ENCODE data around the gene ADCY9. TPM values are rescaled to one million over a fixed set of nuclear protein-coding genes. Genes with fewer than 3 reads are reported as not detected.

Gene ADCY9
- total RNA-seq, 1 donor from 2014 or later = 9.6 TPM

- intact Hi-C loops (cut with micrococcal nuclease) = no loop called here
- Mint-ChIP-seq H3K36me3 (ENCODE audit: low read depth) (peaks cover 3% of the 10 kb centered on the region), H3K9me3 (peaks cover 3% of the 10 kb centered on the region), H3K4me3 (no peak overlapping the region), H3K27me3 (peaks cover 4% of the 10 kb centered on the region), H3K4me1 (peaks cover 29% of the 10 kb centered on the region), H3K27ac (no peak overlapping the region)
- no peak for DNase-seq
Observed at GRCh38 chr16:4138713-4139112, 22.5 kb upstream of the ADCY9 start.

GRCh38 chr16:4137438-4137837, 21.2 kb upstream of the ADCY9 start:
- Mint-ChIP-seq H3K27ac (no peak overlapping the region), H3K4me3 (no peak overlapping the region), H3K27me3 (peaks cover 4% of the 10 kb centered on the region), H3K4me1 (peaks cover 23% of the 10 kb centered on the region), H3K9me3 (peaks cover 3% of the 10 kb centered on the region), H3K36me3 (ENCODE audit: low read depth) (peaks cover 3% of the 10 kb centered on the region)
- no peak for DNase-seq
- intact Hi-C loops (cut with micrococcal nuclease) = no loop called here

DNA sequence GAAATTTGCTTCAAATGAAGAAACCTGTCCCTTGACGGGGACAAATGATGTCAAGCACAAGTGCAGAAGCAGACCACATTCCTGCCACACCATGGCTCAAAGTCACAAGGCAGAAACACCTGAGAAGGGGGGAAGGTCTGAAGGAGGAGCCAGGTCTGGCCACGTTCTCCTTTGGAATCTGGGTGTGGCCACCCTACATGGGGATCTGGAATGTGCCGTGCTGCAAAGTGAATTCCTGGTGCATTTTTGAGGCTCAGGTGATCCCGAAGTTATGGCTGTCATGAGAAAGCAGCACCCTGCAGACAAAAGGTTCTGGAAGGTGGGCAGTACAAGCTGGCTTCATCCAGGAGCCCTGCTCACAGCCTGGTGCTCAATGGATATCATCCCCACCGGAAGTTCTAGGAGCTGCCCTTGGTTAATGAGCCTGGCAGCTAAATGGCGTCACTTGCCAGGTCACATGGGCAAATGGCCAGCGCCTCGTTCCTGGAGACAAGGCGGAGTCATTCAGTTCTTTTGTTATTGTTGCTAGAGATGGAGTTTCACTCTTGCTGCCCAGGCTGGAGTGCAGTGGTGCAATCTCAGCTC, 20.1 kb upstream of the ADCY9 start:
- no peak overlapping the region for H3K27ac Mint-ChIP-seq

GRCh38 chr16:4135537-4135936, 19.3 kb upstream of the ADCY9 start:
- DNase-seq = no peak
- Mint-ChIP-seq H3K4me1 (peaks cover 13% of the 10 kb centered on the region), H3K4me3 (no peak overlapping the region), H3K27me3 (peaks cover 7% of the 10 kb centered on the region), H3K36me3 (ENCODE audit: low read depth) (peaks cover 3% of the 10 kb centered on the region), H3K9me3 (no peaks in the 10 kb centered on the region), H3K27ac (no peak overlapping the region)
- intact Hi-C loops (cut with micrococcal nuclease) = no loop called here

More for the DNA sequence above, 20.1 kb upstream of the ADCY9 start:
- peaks cover under 1% of the 10 kb centered on the region for H3K9me3 Mint-ChIP-seq
- H3K27me3 Mint-ChIP-seq = peaks cover 5% of the 10 kb centered on the region
- peaks cover 3% of the 10 kb centered on the region for H3K36me3 Mint-ChIP-seq (ENCODE audit: low read depth)
- H3K4me3 Mint-ChIP-seq = no peak overlapping the region
- intact Hi-C loops (cut with micrococcal nuclease) = no loop called here
- H3K4me1 Mint-ChIP-seq = peaks cover 16% of the 10 kb centered on the region
- DNase-seq = no peak

GRCh38 chr16:4133897-4134372, 17.7 kb upstream of the ADCY9 start:
- H3K27me3 Mint-ChIP-seq = peaks cover 9% of the 10 kb centered on the region
- H3K36me3 Mint-ChIP-seq (ENCODE audit: low read depth) = no peaks in the 10 kb centered on the region
- no peaks in the 10 kb centered on the region for H3K9me3 Mint-ChIP-seq
- H3K4me1 Mint-ChIP-seq = peaks cover 6% of the 10 kb centered on the region
- intact Hi-C loops (cut with micrococcal nuclease) = no loop called here
- H3K27ac Mint-ChIP-seq = no peak overlapping the region
- no peak overlapping the region for H3K4me3 Mint-ChIP-seq
- DNase-seq = no peak

GRCh38 chr16:4131621-4132020, 15.4 kb upstream of the ADCY9 start:
- H3K4me1 Mint-ChIP-seq = no peaks in the 10 kb centered on the region
- no peak overlapping the region for H3K27ac Mint-ChIP-seq
- DNase-seq = no peak
- H3K36me3 Mint-ChIP-seq (ENCODE audit: low read depth) = no peaks in the 10 kb centered on the region
- peaks cover 7% of the 10 kb centered on the region for H3K27me3 Mint-ChIP-seq
- intact Hi-C loops (cut with micrococcal nuclease) = no loop called here
- no peaks in the 10 kb centered on the region for H3K9me3 Mint-ChIP-seq
- no peak overlapping the region for H3K4me3 Mint-ChIP-seq

- H3K4me3 Mint-ChIP-seq = no peak overlapping the region
- intact Hi-C loops (cut with micrococcal nuclease) = no loop called here
- H3K27ac Mint-ChIP-seq = no peak overlapping the region
- H3K27me3 Mint-ChIP-seq = peaks cover 21% of the 10 kb centered on the region
- no peaks in the 10 kb centered on the region for H3K36me3 Mint-ChIP-seq (ENCODE audit: low read depth)
- H3K4me1 Mint-ChIP-seq = no peaks in the 10 kb centered on the region
- DNase-seq = no peak
- no peaks in the 10 kb centered on the region for H3K9me3 Mint-ChIP-seq
Observed at GRCh38 chr16:4124535-4125294, 8.5 kb upstream of the ADCY9 start.

GRCh38 chr16:4123616-4124300, 7.5 kb upstream of the ADCY9 start:
- Mint-ChIP-seq H3K27me3 (peaks cover 26% of the 10 kb centered on the region), H3K27ac (no peak overlapping the region), H3K4me3 (no peak overlapping the region), H3K9me3 (no peaks in the 10 kb centered on the region), H3K4me1 (no peaks in the 10 kb centered on the region), H3K36me3 (ENCODE audit: low read depth) (no peaks in the 10 kb centered on the region)
- DNase-seq = no peak
- intact Hi-C loops (cut with micrococcal nuclease) = no loop called here

DNA sequence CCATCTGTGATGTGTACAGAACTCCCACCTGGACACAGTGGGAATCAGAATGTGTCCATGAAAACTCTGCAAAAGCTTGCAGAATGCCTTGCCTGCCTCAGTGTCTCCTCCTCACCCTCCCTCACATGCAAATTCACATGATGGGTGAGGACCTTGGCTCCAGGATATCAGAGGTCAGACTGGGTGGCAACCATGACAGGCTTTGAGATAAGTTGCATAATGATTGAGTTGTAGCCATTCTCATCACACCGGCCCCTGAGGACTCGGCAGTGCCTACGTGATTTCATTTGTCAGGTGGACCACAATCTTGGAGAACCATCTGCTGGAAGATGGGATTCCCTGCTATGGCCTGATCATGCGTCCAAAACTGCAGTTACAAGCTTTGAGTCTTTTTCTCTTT, 3.9 kb upstream of the ADCY9 start:
- intact Hi-C loops (cut with micrococcal nuclease) = no loop called here
- no peak for DNase-seq
- H3K27me3 Mint-ChIP-seq = peaks cover 23% of the 10 kb centered on the region
- H3K4me3 Mint-ChIP-seq = no peak overlapping the region
- H3K9me3 Mint-ChIP-seq = no peaks in the 10 kb centered on the region
- H3K36me3 Mint-ChIP-seq (ENCODE audit: low read depth) = no peaks in the 10 kb centered on the region
- H3K27ac Mint-ChIP-seq = no peak overlapping the region
- peaks cover 5% of the 10 kb centered on the region for H3K4me1 Mint-ChIP-seq

DNA sequence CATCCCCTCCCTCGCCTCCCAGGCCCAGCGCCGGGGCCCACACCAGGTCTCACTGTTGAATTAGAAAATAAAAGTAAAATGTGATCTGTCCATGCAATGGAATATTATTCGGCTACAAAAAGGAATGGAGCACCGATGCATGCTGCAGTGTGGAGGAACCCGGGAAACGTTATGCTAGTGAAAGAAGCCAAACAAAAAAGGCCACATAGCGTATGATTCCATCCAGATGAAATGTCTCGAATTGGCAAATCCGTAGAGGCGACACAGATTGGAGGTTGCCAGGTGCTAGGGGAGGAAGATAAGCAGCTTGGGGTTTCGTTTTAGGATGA, 972 bp upstream of the ADCY9 start:
- intact Hi-C loops (cut with micrococcal nuclease) = loop anchor here (2.0 to 10.0 kb wide), 3 partner anchors 68 to 152 kb away; no protein-coding TSS in a partner anchor
- peaks cover 11% of the 10 kb centered on the region for H3K27me3 Mint-ChIP-seq
- H3K27ac Mint-ChIP-seq = peak overlapping the region; percentile 73
- no peak for DNase-seq
- peaks cover 31% of the 10 kb centered on the region for H3K4me1 Mint-ChIP-seq
- peaks cover 16% of the 10 kb centered on the region for H3K36me3 Mint-ChIP-seq (ENCODE audit: low read depth)
- no peaks in the 10 kb centered on the region for H3K9me3 Mint-ChIP-seq
- peak overlapping the region; percentile 84 for H3K4me3 Mint-ChIP-seq

GRCh38 chr16:4115949-4116318, 308 bp downstream of the ADCY9 start:
- intact Hi-C loops (cut with micrococcal nuclease) = loop anchor here (2.0 to 10.0 kb wide), 3 partner anchors 69 to 151 kb away; no protein-coding TSS in a partner anchor
- Mint-ChIP-seq H3K36me3 (ENCODE audit: low read depth) (peaks cover 19% of the 10 kb centered on the region), H3K27me3 (peaks cover 11% of the 10 kb centered on the region), H3K9me3 (no peaks in the 10 kb centered on the region), H3K27ac (no peak overlapping the region), H3K4me1 (peaks cover 40% of the 10 kb centered on the region), H3K4me3 (peak overlapping the region; percentile 81)
- DNase-seq = no peak

DNA sequence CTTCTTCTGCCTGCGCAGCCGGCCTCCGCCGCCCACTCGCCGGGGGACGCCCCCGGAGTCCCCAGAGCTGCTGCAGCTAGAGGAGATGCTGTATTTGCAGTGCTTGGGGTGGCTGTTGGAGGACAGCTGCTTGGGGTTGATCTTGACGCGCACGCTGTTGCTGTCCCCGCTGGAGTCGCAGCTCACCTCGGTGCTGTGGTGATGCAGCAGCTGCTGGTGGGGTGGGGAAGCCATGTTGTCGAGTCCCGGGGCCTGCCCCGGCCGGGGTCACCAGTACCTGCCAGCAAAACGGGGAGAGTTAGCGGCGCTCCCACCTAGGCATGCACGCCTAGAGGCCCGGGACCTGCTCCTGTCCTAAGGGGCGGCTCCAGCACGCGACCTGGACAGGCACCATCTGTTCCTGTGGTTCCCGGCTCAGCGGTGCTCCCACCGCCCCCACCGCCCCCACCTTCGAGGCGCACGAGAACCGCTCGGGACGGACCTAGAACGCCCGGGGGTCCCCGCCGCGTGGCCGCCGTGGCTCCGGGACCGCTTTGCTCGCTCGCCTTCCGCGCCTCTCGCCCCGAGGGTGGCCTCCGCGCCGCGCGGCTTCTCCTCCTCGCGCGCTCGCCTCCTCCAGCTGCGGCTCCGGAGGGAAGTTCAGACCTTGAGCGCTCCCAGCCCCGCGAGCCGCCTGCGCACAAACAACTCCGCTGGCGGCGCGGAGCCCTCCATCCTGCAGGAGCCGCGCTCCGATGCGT, 863 bp downstream of the ADCY9 start:
- Mint-ChIP-seq H3K27ac (no peak overlapping the region), H3K27me3 (peaks cover 10% of the 10 kb centered on the region), H3K4me3 (peak overlapping the region; percentile 81), H3K36me3 (ENCODE audit: low read depth) (peaks cover 19% of the 10 kb centered on the region), H3K9me3 (no peaks in the 10 kb centered on the region), H3K4me1 (peaks cover 42% of the 10 kb centered on the region)
- intact Hi-C loops (cut with micrococcal nuclease) = loop anchor here (10.0 kb wide), 2 partner anchors 69 to 151 kb away; no protein-coding TSS in a partner anchor
- DNase-seq = peak; percentile 84

DNA sequence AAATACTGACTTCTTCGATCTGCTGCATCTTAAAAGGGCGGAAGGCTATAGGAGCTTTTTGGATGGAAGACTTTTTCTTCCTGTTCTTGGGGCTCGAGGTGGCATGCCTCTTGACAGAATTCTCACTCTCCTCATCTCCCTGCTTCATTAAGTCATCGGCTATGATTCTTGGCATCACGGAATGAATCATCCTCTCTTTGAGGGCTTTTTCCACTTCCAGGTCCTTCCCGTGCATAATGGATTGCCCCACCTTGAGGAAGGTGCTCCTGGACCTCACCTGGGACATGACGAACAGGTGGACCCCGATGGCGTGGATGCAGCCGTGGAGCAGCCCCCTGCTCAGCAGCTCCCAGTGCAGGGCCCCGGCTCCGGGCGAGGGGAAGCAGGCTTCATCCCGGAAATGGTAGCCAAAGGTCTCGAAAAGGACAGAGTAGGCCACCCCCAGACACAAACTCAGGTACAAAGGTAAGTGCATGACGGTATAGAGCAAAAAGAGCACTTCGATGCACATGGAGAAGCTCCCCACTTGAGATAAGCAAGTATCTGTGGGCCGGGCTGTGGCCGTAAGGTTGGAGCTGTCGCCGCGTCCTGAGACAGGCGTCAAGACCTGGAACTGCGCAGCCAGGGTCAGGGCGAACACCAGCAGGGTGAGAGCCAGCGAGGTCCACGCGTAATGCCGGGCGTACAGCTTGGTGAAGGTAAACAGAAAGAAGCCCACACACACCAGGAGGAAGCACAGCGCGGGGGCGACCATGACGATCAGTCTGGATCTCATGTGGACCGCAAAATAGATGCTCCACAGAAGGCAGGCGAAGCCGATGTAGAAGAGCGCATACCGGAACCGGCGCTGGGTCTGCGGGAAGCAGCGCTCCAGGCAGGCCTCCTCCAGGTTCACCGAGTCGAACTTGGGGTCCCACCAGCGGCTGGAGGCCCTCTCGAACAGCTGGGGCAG, 1.7 kb downstream of the ADCY9 start:
- Mint-ChIP-seq H3K4me3 (peak overlapping the region; percentile 81), H3K4me1 (peaks cover 46% of the 10 kb centered on the region), H3K9me3 (no peaks in the 10 kb centered on the region), H3K27ac (no peak overlapping the region), H3K27me3 (peaks cover 6% of the 10 kb centered on the region), H3K36me3 (ENCODE audit: low read depth) (peaks cover 20% of the 10 kb centered on the region)
- intact Hi-C loops (cut with micrococcal nuclease) = loop anchor here (10.0 kb wide), 2 partner anchors 70 to 150 kb away; no protein-coding TSS in a partner anchor
- DNase-seq = peak; percentile 58

All from activated CD4-positive, alpha-beta T cell treated with anti-CD3 and anti-CD28 coated beads, Interleukin-2, amount 10 ng/mL, durations not matched to agents 24 days and 14 days (primary cell).